HL-60 (cell line): ENCODE results near the gene PROM1.
A peak's percentile ranks its signal among the peaks of the same experiment; 100 is the strongest.

Source experiments
- DNase-seq, 2 experiments: peaks; one replicate each; pipeline ENCODE4 v3.0.0-alpha.2; 2010 to 2020; ENCODE audit warnings: low read depth in 1 of 2, low spot score in 1 of 2
- H3K27ac ChIP-seq: fragments of 250-450 bp; sonication (Bioruptor Pico); replicated peaks from 2 replicates; pipeline ENCODE4 v1.5.1; 2020; ENCODE audit warnings: mild to moderate bottlenecking, moderate library complexity
- H3K27me3 ChIP-seq: fragments of 250-450 bp; sonication (Bioruptor Pico); 2 replicates; pipeline ENCODE4 v1.5.1; 2021; ENCODE audit warnings: mild to moderate bottlenecking, moderate library complexity; ENCODE audit not compliant: insufficient read depth, poor library complexity, severe bottlenecking
- H3K4me3 ChIP-seq: replicated peaks from 2 replicates; pipeline ENCODE4 v1.5.1; 2011; ENCODE audit warnings: mild to moderate bottlenecking, control low read depth, low read length; ENCODE audit not compliant: insufficient read depth
- GABPA ChIP-seq: IDR thresholded peaks from 2 replicates; pipeline ENCODE4 v1.6.1; 2012; ENCODE audit warnings: low read depth
- POLR2AphosphoS5 ChIP-seq: IDR thresholded peaks from 2 replicates; pipeline ENCODE4 v1.6.1; 2012; ENCODE audit warnings: low read depth
- SPI1 ChIP-seq: IDR thresholded peaks from 2 replicates; pipeline ENCODE4 v1.6.1; 2012; ENCODE audit warnings: low read depth, mild to moderate bottlenecking, borderline replicate concordance
- TF ChIP-seq, protein P1 (sequence below): IDR thresholded peaks from 2 replicates; pipeline ENCODE4 v1.6.1; 2012; ENCODE audit warnings: low read depth; ENCODE audit not compliant: insufficient replicate concordance
- TF ChIP-seq, protein P2 (sequence below): IDR thresholded peaks from one replicate; pipeline ENCODE4 v1.5.1; 2011; ENCODE audit warnings: low read length, control low read depth, inconsistent platforms; ENCODE audit not compliant: insufficient read depth

PROM1 gene

GRCh38 chr4:15956179-15956850 lies 127.5 kb downstream of the PROM1 start:
- no peaks in the 10 kb centered on the region for H3K27me3 ChIP-seq
- no peak overlapping the region for H3K4me3 ChIP-seq
- DNase-seq = peak; percentile 54 to 88
- TF ChIP-seq, protein P1, sequence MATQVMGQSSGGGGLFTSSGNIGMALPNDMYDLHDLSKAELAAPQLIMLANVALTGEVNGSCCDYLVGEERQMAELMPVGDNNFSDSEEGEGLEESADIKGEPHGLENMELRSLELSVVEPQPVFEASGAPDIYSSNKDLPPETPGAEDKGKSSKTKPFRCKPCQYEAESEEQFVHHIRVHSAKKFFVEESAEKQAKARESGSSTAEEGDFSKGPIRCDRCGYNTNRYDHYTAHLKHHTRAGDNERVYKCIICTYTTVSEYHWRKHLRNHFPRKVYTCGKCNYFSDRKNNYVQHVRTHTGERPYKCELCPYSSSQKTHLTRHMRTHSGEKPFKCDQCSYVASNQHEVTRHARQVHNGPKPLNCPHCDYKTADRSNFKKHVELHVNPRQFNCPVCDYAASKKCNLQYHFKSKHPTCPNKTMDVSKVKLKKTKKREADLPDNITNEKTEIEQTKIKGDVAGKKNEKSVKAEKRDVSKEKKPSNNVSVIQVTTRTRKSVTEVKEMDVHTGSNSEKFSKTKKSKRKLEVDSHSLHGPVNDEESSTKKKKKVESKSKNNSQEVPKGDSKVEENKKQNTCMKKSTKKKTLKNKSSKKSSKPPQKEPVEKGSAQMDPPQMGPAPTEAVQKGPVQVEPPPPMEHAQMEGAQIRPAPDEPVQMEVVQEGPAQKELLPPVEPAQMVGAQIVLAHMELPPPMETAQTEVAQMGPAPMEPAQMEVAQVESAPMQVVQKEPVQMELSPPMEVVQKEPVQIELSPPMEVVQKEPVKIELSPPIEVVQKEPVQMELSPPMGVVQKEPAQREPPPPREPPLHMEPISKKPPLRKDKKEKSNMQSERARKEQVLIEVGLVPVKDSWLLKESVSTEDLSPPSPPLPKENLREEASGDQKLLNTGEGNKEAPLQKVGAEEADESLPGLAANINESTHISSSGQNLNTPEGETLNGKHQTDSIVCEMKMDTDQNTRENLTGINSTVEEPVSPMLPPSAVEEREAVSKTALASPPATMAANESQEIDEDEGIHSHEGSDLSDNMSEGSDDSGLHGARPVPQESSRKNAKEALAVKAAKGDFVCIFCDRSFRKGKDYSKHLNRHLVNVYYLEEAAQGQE = no peak
- TF ChIP-seq, protein P2, sequence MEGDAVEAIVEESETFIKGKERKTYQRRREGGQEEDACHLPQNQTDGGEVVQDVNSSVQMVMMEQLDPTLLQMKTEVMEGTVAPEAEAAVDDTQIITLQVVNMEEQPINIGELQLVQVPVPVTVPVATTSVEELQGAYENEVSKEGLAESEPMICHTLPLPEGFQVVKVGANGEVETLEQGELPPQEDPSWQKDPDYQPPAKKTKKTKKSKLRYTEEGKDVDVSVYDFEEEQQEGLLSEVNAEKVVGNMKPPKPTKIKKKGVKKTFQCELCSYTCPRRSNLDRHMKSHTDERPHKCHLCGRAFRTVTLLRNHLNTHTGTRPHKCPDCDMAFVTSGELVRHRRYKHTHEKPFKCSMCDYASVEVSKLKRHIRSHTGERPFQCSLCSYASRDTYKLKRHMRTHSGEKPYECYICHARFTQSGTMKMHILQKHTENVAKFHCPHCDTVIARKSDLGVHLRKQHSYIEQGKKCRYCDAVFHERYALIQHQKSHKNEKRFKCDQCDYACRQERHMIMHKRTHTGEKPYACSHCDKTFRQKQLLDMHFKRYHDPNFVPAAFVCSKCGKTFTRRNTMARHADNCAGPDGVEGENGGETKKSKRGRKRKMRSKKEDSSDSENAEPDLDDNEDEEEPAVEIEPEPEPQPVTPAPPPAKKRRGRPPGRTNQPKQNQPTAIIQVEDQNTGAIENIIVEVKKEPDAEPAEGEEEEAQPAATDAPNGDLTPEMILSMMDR = peak; percentile 84
- H3K27ac ChIP-seq = no peak overlapping the region

DNA sequence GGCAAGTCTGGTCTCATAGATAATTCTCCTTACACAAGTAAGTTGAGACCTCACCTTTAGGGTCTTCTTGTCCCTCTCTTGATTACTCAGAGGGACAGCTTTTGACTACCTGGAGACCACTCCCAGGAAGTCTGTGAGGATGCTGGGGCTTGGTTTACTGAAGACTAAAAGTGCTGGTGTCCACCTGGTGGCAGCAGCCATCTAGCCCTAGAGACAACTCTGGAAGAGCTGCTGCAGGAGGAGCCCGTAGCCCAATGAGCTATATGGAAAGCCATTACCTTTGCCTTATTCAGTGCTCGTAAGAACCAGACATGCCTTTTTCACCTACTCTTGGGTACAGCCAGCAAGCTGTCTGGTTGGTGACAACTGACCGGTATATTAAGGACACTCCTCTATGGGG lies 128.2 kb downstream of the PROM1 start:
- DNase-seq = no peak
- H3K27me3 ChIP-seq = no peaks in the 10 kb centered on the region
- H3K27ac ChIP-seq = no peak overlapping the region
- no peak overlapping the region for H3K4me3 ChIP-seq
- TF ChIP-seq POLR2AphosphoS5 = no peak
- no peak for TF ChIP-seq SPI1
- no peak for TF ChIP-seq GABPA
- TF ChIP-seq, protein P2 = peak; percentile 3

DNA sequence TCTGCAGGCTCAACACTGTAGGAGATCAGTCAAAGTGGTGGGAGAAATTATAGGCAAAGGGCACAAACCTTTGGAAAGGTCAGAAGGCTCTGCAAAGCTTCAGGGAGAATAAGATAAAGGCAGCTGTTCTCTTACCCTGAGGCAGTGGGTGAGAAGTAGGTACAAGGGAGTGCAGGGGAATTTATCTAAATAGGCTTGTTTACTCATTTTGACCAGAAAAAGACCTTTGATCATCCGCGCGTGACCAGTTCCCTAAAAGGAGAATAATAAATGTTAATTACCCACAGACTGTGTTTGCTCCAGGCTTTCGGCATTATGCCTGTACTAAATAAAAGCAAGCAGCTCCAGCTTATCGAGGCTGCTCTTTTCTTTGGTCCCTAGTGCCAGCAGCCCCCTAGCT lies 130.2 kb downstream of the PROM1 start:
- DNase-seq = no peak
- Histone ChIP-seq H3K27ac (no peak overlapping the region), H3K4me3 (no peak overlapping the region), H3K27me3 (no peaks in the 10 kb centered on the region)
- TF ChIP-seq GABPA = no peak
- TF ChIP-seq, protein P1 = no peak
- TF ChIP-seq POLR2AphosphoS5 = no peak
- TF ChIP-seq, protein P2 = no peak
- no peak for TF ChIP-seq SPI1

- Histone ChIP-seq H3K4me3 (no peak overlapping the region), H3K27me3 (no peaks in the 10 kb centered on the region), H3K27ac (no peak overlapping the region)
- no peak for DNase-seq
- TF ChIP-seq SPI1 (no peak), GABPA (no peak), POLR2AphosphoS5 (no peak)
- TF ChIP-seq, protein P1 = no peak
- TF ChIP-seq, protein P2 = no peak
Measured at GRCh38 chr4:15951781-15952180, 132.0 kb downstream of the PROM1 start.
